Spleen (tissue), 11 donors: Measurements from ENCODE around the gene FAM169A. TPM values are rescaled to one million over a fixed set of nuclear protein-coding genes. Genes with fewer than 3 reads are reported as not detected.

Experiments used
- DNase-seq: peaks from one replicate; pipeline ENCODE4 v3.0.0-alpha.2; 2020
- H3K27ac ChIP-seq, 8 donors: fragments of 200-600 bp; sonication (generic) in 7 of 8; 1 replicate in 4 of 8; 2 replicates in 4 of 8; pipeline versions ENCODE4 v1.5.0 to v1.8.0; 2016 to 2021; ENCODE audit warnings: inconsistent platforms in 4 of 8, mild to moderate bottlenecking in 4 of 8, moderate library complexity in 1 of 8
- H3K27me3 ChIP-seq, 7 donors: fragments of 200-600 bp; sonication (generic) in 6 of 7; replicated peaks in 1 of 7; 1 replicate in 4 of 7; 2 replicates in 3 of 7; pipeline versions ENCODE4 v1.5.0 to v1.8.0; 2016 to 2021; ENCODE audit warnings: inconsistent platforms in 3 of 7, mild to moderate bottlenecking in 1 of 7
- H3K36me3 ChIP-seq, 6 donors: fragments of 200-600 bp; sonication (generic) in 5 of 6; 1 replicate in 4 of 6; 2 replicates in 2 of 6; pipeline versions ENCODE4 v1.5.0 to v1.8.0; 2016 to 2021; ENCODE audit warnings: inconsistent platforms in 2 of 6
- H3K4me1 ChIP-seq, 6 donors: fragments of 200-600 bp; sonication (generic) in 5 of 6; 1 replicate in 3 of 6; 2 replicates in 3 of 6; pipeline versions ENCODE4 v1.5.0 to v1.8.0; 2016 to 2021; ENCODE audit warnings: inconsistent platforms in 3 of 6
- H3K4me3 ChIP-seq, 8 donors: fragments of 200-600 bp; sonication (generic) in 7 of 8; 1 replicate in 4 of 8; 2 replicates in 4 of 8; pipeline versions ENCODE4 v1.5.0 to v1.8.0; 2016 to 2021; ENCODE audit warnings: inconsistent platforms in 4 of 8, mild to moderate bottlenecking in 4 of 8, moderate library complexity in 2 of 8
- H3K9me3 ChIP-seq, 8 donors: fragments of 200-600 bp; sonication (generic) in 7 of 8; 1 replicate in 4 of 8; 2 replicates in 4 of 8; pipeline versions ENCODE4 v1.5.0 to v1.8.0; 2016 to 2021; ENCODE audit warnings: inconsistent platforms in 4 of 8
- POLR2A ChIP-seq, 3 donors: fragments of 450-650 bp; IDR thresholded peaks; one replicate each; pipeline ENCODE4 v1.5.1; 2017; ENCODE audit warnings: antibody characterized with exemption in 3 of 3, mild to moderate bottlenecking in 1 of 3
- POLR2AphosphoS5 ChIP-seq, 3 donors: sonication (generic); formaldehyde crosslinking; IDR thresholded peaks; one replicate each; pipeline ENCODE4 v1.5.1; 2017; ENCODE audit warnings: antibody characterized with exemption in 3 of 3
- WGBS, 5 donors: extraction: QIAGEN DNeasy Blood & Tissue Kit in 3 of 5; methylation state at CpG; one replicate each; pipeline versions ENCODE4 v1.1.5 to v1.1.7; 2013 to 2018; 5-methylcytosine and 5-hydroxymethylcytosine counted together
- intact Hi-C: fragments of 100-400 bp; cut with DNase I; formaldehyde crosslinking; loops from one replicate; pipeline ENCODE4 v1.15.0; 2023; ENCODE audit warnings: low total_unique reads
- polyA plus RNA-seq, 3 donors: library from polyadenylated mRNA; stranded (reverse); fragments of 200-250 nt; gene quantifications; one replicate each; pipeline ENCODE4 v1.2.1, GENCODE V29; 2013
- total RNA-seq, 7 donors: library from RNA; depleted of rRNA in 3 of 7; stranded (reverse); fragments of >200 nt in 3 of 7; fragmentation: NEBNext Ultra II Directional in 4 of 7; extraction: Animal tissue kit (Norgen Biotek cat#: 25700) in 4 of 7; gene quantifications; one replicate each; pipeline versions ENCODE4 v1.1.0 to v1.2.1, GENCODE V29; 2016 to 2021
- TF ChIP-seq, protein P1 (sequence below), 11 experiments: fragments of 200-600 bp in 7 of 11; fragments of 450-650 bp in 4 of 11; sonication (generic) in 4 of 11; IDR thresholded peaks in 8 of 11; conservative IDR thresholded peaks in 3 of 11; 1 replicate in 7 of 11; 2 replicates in 4 of 11; pipeline versions ENCODE4 v1.4.0 to v1.8.0; 2016 to 2021; ENCODE audit warnings: antibody characterized with exemption in 11 of 11, inconsistent platforms in 4 of 11, mild to moderate bottlenecking in 1 of 11
- donor health status: healthy with polysubstance abuse.
- donor health status: DM: no; HTN: no; CAD: no; lungs with moderate emphysema.
- donor health status: DM: no; HTN: no; CAD: no.
- donor health status: Bipolar disorder and iron deficiency.
- donor health status: healthy.
- donor health status: DM: no; HTN: no; CAD: no.
- donor health status: DM: yes; HTN: yes; CAD: no.

FAM169A gene
- total and polyA plus RNA-seq, 10 donors, result 1.1 to 16.8 (median 7.8) TPM

DNA sequence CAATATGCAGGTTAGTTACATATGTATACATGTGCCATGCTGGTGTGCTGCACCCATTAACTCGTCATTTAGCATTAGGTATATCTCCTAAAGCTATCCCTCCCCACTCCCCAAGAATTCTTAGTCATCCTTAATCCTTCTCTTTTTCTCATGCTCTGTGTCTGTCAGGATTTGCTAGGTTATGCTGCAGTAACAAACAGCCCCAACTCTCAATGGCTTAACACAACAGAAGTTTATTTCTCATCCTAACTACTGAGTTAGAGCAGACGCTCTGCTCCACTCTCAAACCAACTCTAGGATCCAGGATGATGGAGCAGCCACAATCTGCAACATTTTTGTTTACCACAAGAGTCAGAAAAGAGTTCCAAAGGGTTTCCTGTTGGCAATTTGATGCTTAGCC, 28.2 kb upstream of the FAM169A start:
- H3K4me1 ChIP-seq, result no peaks in the 10 kb centered on the region
- 89 to 98% (median 92%) methylated on average over 2 of the region's 2 CpGs for WGBS, 5 donors
- no peaks in the 10 kb centered on the region for H3K27me3 ChIP-seq
- H3K9me3 ChIP-seq, result peaks cover 0 to 9% (median 4%) of the 10 kb centered on the region in 8 donors
- no peak overlapping the region for H3K4me3 ChIP-seq
- TF ChIP-seq POLR2AphosphoS5 (IDR thresholded peaks at IDR 0.05), result no peak
- no peak for TF ChIP-seq POLR2A (IDR thresholded peaks at IDR 0.05)
- TF ChIP-seq, protein P1, sequence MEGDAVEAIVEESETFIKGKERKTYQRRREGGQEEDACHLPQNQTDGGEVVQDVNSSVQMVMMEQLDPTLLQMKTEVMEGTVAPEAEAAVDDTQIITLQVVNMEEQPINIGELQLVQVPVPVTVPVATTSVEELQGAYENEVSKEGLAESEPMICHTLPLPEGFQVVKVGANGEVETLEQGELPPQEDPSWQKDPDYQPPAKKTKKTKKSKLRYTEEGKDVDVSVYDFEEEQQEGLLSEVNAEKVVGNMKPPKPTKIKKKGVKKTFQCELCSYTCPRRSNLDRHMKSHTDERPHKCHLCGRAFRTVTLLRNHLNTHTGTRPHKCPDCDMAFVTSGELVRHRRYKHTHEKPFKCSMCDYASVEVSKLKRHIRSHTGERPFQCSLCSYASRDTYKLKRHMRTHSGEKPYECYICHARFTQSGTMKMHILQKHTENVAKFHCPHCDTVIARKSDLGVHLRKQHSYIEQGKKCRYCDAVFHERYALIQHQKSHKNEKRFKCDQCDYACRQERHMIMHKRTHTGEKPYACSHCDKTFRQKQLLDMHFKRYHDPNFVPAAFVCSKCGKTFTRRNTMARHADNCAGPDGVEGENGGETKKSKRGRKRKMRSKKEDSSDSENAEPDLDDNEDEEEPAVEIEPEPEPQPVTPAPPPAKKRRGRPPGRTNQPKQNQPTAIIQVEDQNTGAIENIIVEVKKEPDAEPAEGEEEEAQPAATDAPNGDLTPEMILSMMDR (IDR thresholded peaks at IDR 0.05 in 8 of 11, conservative IDR thresholded peaks at IDR 0.05 in 3 of 11), result no peak
- no peak for DNase-seq
- no peak overlapping the region for H3K27ac ChIP-seq
- intact Hi-C loops, result no loop called here
- no peaks in the 10 kb centered on the region for H3K36me3 ChIP-seq

DNA sequence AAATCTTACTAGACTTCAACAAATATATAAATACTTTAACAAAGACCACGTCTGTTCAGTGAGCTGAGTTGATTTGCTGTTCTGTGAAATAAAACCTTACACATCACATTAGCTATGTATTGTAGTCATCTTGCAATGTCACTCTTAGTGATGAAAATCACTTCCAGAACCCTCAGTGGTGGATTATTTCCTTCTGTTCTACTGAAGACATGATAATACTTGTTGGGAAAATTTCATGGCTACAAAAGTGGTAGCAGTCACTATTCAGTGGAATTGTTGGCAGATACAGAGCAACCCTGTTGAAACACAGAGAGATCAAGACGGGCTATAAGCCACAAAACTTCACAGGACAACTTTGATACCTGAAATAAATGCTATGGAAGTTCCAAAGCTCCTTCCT, 26.7 kb upstream of the FAM169A start:
- intact Hi-C loops, result no loop called here
- Histone ChIP-seq H3K4me3 (no peak overlapping the region), H3K4me1 (no peaks in the 10 kb centered on the region), H3K27me3 (no peaks in the 10 kb centered on the region), H3K9me3 (peaks cover 0 to 9% (median 4%) of the 10 kb centered on the region in 8 donors), H3K27ac (no peak overlapping the region), H3K36me3 (no peaks in the 10 kb centered on the region)
- TF ChIP-seq POLR2A (IDR thresholded peaks at IDR 0.05) (no peak), POLR2AphosphoS5 (IDR thresholded peaks at IDR 0.05) (no peak)
- TF ChIP-seq, protein P1 (IDR thresholded peaks at IDR 0.05 in 8 of 11, conservative IDR thresholded peaks at IDR 0.05 in 3 of 11), result no peak
- whole genome bisulfite sequencing, 5 donors, result 61 to 79% (median 75%) methylated on average over 2 of the region's 2 CpGs
- DNase-seq, result no peak

DNA sequence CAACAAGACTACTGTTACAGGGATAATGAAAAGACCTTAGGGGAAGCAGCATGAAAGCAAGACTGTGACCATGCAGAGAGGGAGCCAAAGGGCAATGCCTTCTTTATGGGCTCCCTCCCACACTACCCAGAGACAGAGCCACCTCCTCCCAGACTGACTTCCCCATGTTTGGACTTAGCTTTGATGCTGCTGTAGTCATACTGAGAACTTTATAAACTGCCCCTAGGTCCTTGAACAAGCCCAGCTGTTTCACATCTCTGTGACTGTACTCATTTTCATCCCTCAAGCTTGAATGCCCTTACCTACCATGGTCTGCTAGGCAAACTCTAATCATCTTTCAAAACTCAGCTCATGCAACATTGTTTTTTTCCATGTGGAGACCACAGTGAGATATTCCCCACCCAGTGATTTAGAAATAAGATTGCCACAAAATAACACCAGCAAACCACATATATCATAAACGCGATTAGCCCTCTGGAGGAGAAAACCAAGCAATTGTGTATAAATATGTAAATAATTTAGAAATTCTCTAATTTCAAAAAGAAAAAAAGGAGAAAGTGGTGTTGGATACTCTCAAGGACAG, 23.4 kb upstream of the FAM169A start:
- no peak overlapping the region for H3K27ac ChIP-seq
- H3K9me3 ChIP-seq, result peaks cover 0 to 3% (median 1%) of the 10 kb centered on the region in 8 donors
- H3K4me3 ChIP-seq, result no peak overlapping the region
- H3K27me3 ChIP-seq, result no peaks in the 10 kb centered on the region
- no peaks in the 10 kb centered on the region for H3K4me1 ChIP-seq
- intact Hi-C loops, result no loop called here
- no peaks in the 10 kb centered on the region for H3K36me3 ChIP-seq
- TF ChIP-seq, protein P1 (IDR thresholded peaks at IDR 0.05 in 8 of 11, conservative IDR thresholded peaks at IDR 0.05 in 3 of 11), result no peak
- TF ChIP-seq POLR2AphosphoS5 (IDR thresholded peaks at IDR 0.05) (no peak), POLR2A (IDR thresholded peaks at IDR 0.05) (no peak)
- no peak for DNase-seq
- 66 to 82% (median 75%) methylated on average over 2 of the region's 2 CpGs for WGBS, 5 donors

DNA sequence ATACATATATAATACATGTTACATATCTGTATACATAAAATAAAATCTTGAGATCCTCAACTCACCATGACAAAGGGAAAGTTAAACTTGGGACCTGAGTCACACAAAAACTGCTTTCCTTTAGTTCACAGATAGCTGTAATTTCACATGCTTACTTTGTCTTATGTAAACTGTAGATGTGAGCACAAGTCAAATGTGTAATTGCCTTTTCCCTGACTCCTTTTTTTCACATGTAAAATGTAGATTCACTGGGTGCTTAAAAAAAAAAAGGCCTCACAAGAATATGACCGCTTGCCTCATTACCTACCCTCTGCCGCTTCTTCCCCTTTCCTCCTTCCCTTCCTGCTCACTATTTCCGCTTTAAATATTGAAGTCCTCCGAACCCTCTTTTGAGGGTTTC, 21.9 kb upstream of the FAM169A start:
- DNase-seq, result no peak
- 46 to 69% (median 59%) methylated on average over 4 of the region's 4 CpGs for WGBS, 5 donors
- no peak for TF ChIP-seq POLR2A (IDR thresholded peaks at IDR 0.05)
- TF ChIP-seq POLR2AphosphoS5 (IDR thresholded peaks at IDR 0.05), result no peak
- TF ChIP-seq, protein P1 (IDR thresholded peaks at IDR 0.05 in 8 of 11, conservative IDR thresholded peaks at IDR 0.05 in 3 of 11), result no peak

More for the DNA sequence above, 21.9 kb upstream of the FAM169A start:
- H3K9me3 ChIP-seq, result no peaks in the 10 kb centered on the region
- H3K27me3 ChIP-seq, result no peaks in the 10 kb centered on the region
- H3K4me3 ChIP-seq, result no peak overlapping the region
- no peaks in the 10 kb centered on the region for H3K4me1 ChIP-seq
- H3K27ac ChIP-seq, result no peak overlapping the region
- no peaks in the 10 kb centered on the region for H3K36me3 ChIP-seq
- intact Hi-C loops, result no loop called here
